GM12878 (cell line): ENCODE measurements around the gene FAM185A. TPM values are rescaled to one million over a fixed set of nuclear protein-coding genes. Genes with fewer than 3 reads are reported as not detected.

ENCODE experiments used
- ATAC-seq: fragments of 200-7000 bp; cut with Tn5 transposase; 3 replicates; pipeline ENCODE4 v1.9.1; 2020; ENCODE audit warnings: mild to moderate bottlenecking, moderate library complexity
- BruUV-seq: library from RNA; stranded (reverse); fragments of 400-500 nt; replicated peaks from 2 replicates; lab custom pipeline; 2021; lab: Mats Ljungman, UMichigan
- CTCF ChIA-PET: fragments of 300-600 bp; sonication (Branson Sonifier 250); formaldehyde crosslinking; extraction: SDS; loops from one replicate; lab custom pipeline; 2021; ENCODE audit warnings: inconsistent platforms; lab: Yijun Ruan, JAX
- POLR2A ChIA-PET: fragments of 350-600 bp; formaldehyde crosslinking; extraction: SDS; loops from one replicate; lab custom pipeline; 2021; ENCODE audit warnings: inconsistent platforms; lab: Charles Lee
- RAD21 ChIA-PET: fragments of 300-600 bp; sonication (Branson Sonifier 250); formaldehyde crosslinking; loops from one replicate; lab custom pipeline; 2023; ENCODE audit warnings: antibody characterized with exemption; ENCODE audit not compliant: unreplicated experiment; lab: Charles Lee
- SMC1A ChIA-PET: fragments of 300-600 bp; sonication (Branson Sonifier 250); formaldehyde crosslinking; loops from one replicate; lab custom pipeline; 2023; ENCODE audit not compliant: unreplicated experiment, uncharacterized antibody; lab: Charles Lee
- DNase-seq: peaks from one replicate; pipeline ENCODE4 v3.0.0-alpha.2; 2011; ENCODE audit warnings: low read depth, low spot score
- FAIRE-seq: peaks from 3 replicates; lab custom pipeline; 2011; peaks lifted over from hg19 to GRCh38; lab: Jason Lieb, UNC
- H2AFZ ChIP-seq: 2 replicates; pipeline ENCODE4 v1.6.0; 2011; ENCODE audit warnings: low read depth, low read length, control low read depth; ENCODE audit not compliant: control insufficient read depth
- H3K27ac ChIP-seq: 2 replicates; pipeline ENCODE4 v1.5.1; 2011; ENCODE audit warnings: control low read depth; ENCODE audit not compliant: control insufficient read depth, insufficient read depth
- H3K27me3 ChIP-seq, 2 experiments: replicated peaks in 1 of 2; 2 replicates each; pipeline versions ENCODE4 v1.6.0 to v1.6.1; 2011; ENCODE audit warnings: low read length in 1 of 2; ENCODE audit not compliant: control insufficient read depth in 2 of 2, insufficient read depth in 2 of 2
- H3K36me3 ChIP-seq, 2 experiments: 2 replicates each; pipeline ENCODE4 v1.5.1; 2011; ENCODE audit warnings: low read length in 1 of 2; ENCODE audit not compliant: control insufficient read depth in 2 of 2, insufficient read depth in 2 of 2
- H3K4me1 ChIP-seq: 2 replicates; pipeline ENCODE4 v1.6.1; 2011; ENCODE audit warnings: mild to moderate bottlenecking, low read length, moderate library complexity, mixed read lengths; ENCODE audit not compliant: control insufficient read depth, insufficient read depth
- H3K4me2 ChIP-seq: 2 replicates; pipeline ENCODE4 v1.6.0; 2011; ENCODE audit warnings: control low read depth; ENCODE audit not compliant: control insufficient read depth, insufficient read depth
- H3K4me3 ChIP-seq: fragments of 200-600 bp; sonication (generic); 2 replicates; pipeline ENCODE4 v1.5.1; 2016
- H3K79me2 ChIP-seq: 2 replicates; pipeline ENCODE4 v1.6.0; 2011; ENCODE audit warnings: low read length; ENCODE audit not compliant: control insufficient read depth, insufficient read depth
- H3K9ac ChIP-seq: 2 replicates; pipeline ENCODE4 v1.8.0; 2011; ENCODE audit warnings: low read length, control low read depth, mixed read lengths; ENCODE audit not compliant: control insufficient read depth, insufficient read depth
- H3K9me3 ChIP-seq: replicated peaks from 3 replicates; pipeline ENCODE4 v1.5.1; 2011; ENCODE audit warnings: mild to moderate bottlenecking, low read length; ENCODE audit not compliant: control insufficient read depth, insufficient read depth
- H4K20me1 ChIP-seq: 2 replicates; pipeline ENCODE4 v1.6.0; 2011; ENCODE audit not compliant: control insufficient read depth, insufficient read depth
- CEBPB ChIP-seq, 2 experiments: fragments of 150-350 bp in 1 of 2; IDR thresholded peaks; 2 replicates each; pipeline ENCODE4 v1.6.1; 2012 to 2014; ENCODE audit warnings: low read depth in 2 of 2, low read length in 2 of 2, borderline replicate concordance in 1 of 2, inconsistent platforms in 1 of 2
- WGBS: methylation state at CpG from one replicate; pipeline ENCODE4 v1.1.6; 2016; ENCODE audit warnings: low lambda C conversion rate; ENCODE audit not compliant: insufficient replicate concordance, insufficient coverage; ENCODE audit errors: missing lambda C conversion rate; 5-methylcytosine and 5-hydroxymethylcytosine counted together
- in situ Hi-C: fragments of 300-500 bp; cut with MboI; formaldehyde crosslinking; loops from 9 replicates; pipeline ENCODE4 v1.14.3; 2018; ENCODE audit warnings: mixed read lengths
- intact Hi-C: fragments of 100-400 bp; cut with micrococcal nuclease; formaldehyde crosslinking; loops from one replicate; pipeline ENCODE4 v1.14.2; 2022; ENCODE audit not compliant: unreplicated experiment
- polyA plus RNA-seq, 11 experiments: library from polyadenylated mRNA; depleted of rRNA in 4 of 11; unstranded in 6 of 11; stranded (reverse) in 5 of 11; fragments of >200 nt; fragmentation: Nextera tagmentation in 4 of 11; fragmentation: Illumina TruSeq in 1 of 11; extraction: Ambion mirVana in 4 of 11; extraction: Trizol in 1 of 11; gene quantifications; 1 replicate in 1 of 11; 2 replicates in 10 of 11; pipeline versions ENCODE4 v1.2.1 to v1.2.3, GENCODE V29; 2011 to 2016; ENCODE audit warnings: inconsistent platforms in 2 of 11, missing spikeins in 2 of 11, low read depth in 1 of 11
- total RNA-seq, 4 experiments: library from RNA; depleted of rRNA in 3 of 4; stranded (reverse); fragments of >200 nt in 3 of 4; fragmentation: Illumina TruSeq in 1 of 4; extraction: Trizol in 1 of 4; gene quantifications; 2 replicates each; pipeline versions ENCODE4 v1.2.1 to v1.2.3, GENCODE V29; 2013 to 2021
- TF ChIP-seq, protein P1 (sequence below): fragments of 450-650 bp; formaldehyde crosslinking; IDR thresholded peaks from 2 replicates; pipeline ENCODE4 v1.4.0; 2022; ENCODE audit warnings: mild to moderate bottlenecking, moderate library complexity

The FAM185A gene
- total and polyA plus RNA-seq, 10 of the 15 experiments (the other 5 are each of a cell fraction or from before 2014, with no cell fraction given) = 1.9 to 12.8 (median 8.6) TPM

GRCh38 chr7:102810916-102811315, 62.1 kb downstream of the FAM185A start (continued):
- TF ChIP-seq, protein P1, sequence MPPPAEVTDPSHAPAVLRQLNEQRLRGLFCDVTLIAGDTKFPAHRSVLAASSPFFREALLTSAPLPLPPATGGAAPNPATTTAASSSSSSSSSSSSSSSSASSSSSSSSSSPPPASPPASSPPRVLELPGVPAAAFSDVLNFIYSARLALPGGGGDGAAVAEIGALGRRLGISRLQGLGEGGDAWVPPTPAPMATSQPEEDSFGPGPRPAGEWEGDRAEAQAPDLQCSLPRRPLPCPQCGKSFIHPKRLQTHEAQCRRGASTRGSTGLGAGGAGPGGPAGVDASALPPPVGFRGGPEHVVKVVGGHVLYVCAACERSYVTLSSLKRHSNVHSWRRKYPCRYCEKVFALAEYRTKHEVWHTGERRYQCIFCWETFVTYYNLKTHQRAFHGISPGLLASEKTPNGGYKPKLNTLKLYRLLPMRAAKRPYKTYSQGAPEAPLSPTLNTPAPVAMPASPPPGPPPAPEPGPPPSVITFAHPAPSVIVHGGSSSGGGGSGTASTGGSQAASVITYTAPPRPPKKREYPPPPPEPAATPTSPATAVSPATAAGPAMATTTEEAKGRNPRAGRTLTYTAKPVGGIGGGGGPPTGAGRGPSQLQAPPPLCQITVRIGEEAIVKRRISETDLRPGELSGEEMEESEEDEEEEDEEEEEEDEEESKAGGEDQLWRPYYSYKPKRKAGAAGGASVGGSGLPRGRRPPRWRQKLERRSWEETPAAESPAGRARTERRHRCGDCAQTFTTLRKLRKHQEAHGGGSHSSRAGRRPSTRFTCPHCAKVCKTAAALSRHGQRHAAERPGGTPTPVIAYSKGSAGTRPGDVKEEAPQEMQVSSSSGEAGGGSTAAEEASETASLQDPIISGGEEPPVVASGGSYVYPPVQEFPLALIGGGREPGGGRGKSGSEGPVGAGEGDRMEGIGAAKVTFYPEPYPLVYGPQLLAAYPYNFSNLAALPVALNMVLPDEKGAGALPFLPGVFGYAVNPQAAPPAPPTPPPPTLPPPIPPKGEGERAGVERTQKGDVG (CRISPR knock-in tag) = no peak

GRCh38 chr7:102811942-102812678, 63.3 kb downstream of the FAM185A start:
- Histone ChIP-seq H3K36me3 (no peaks in the 10 kb centered on the region), H2AFZ (no peak overlapping the region), H3K4me1 (no peaks in the 10 kb centered on the region), H3K9me3 (no peaks in the 10 kb centered on the region), H3K4me2 (no peak overlapping the region), H4K20me1 (no peaks in the 10 kb centered on the region), H3K27ac (no peak overlapping the region), H3K4me3 (no peak overlapping the region), H3K79me2 (no peaks in the 10 kb centered on the region)
- BruUV-seq = no TSS peak
- ChIA-PET SMC1A (interaction anchor here (0.8 to 1.4 kb wide), 2 partner anchors 9 to 236 kb away, joined by 3 to 5 read pairs; no protein-coding TSS in a partner anchor), POLR2A (no interaction called here), RAD21 (no interaction called here), CTCF (interaction anchor here (1.2 kb wide), 1 partner anchor 8 kb away, joined by 3 read pairs; no protein-coding TSS in a partner anchor)
- DNase-seq (no peak), FAIRE-seq (peak; percentile 23)
- intact Hi-C loops = no loop called here
- WGBS = 78% methylated on average over 8 of the region's 8 CpGs
- no peak for TF ChIP-seq CEBPB (IDR thresholded peaks at IDR 0.05; ENCODE audit: borderline replicate concordance in 1 of 2, low read depth in 2 of 2, low read length in 2 of 2)
- TF ChIP-seq, all 136 proteins: peak for 0
- no peak overlapping the region for H3K9ac ChIP-seq
- in situ Hi-C loops = no loop called here
- ATAC-seq = no peak
- H3K27me3 ChIP-seq = no peaks in the 10 kb centered on the region
